Fibroblast of the aortic adventitia (primary cell): Measurements from ENCODE around the gene PKDCC. TPM values are rescaled to one million over a fixed set of nuclear protein-coding genes. Genes with fewer than 3 reads are reported as not detected.

Source experiments
- DNase-seq: peaks from one replicate; pipeline ENCODE4 v3.0.0-alpha.2; 2010; ENCODE audit warnings: low read depth
- H3K4me3 ChIP-seq: 2 replicates; pipeline ENCODE4 v1.5.1; 2011; ENCODE audit warnings: low read depth, mild to moderate bottlenecking, control low read depth, low read length, moderate library complexity
- total RNA-seq: library from RNA; depleted of rRNA; stranded (reverse); fragments of >200 nt; gene quantifications from 2 replicates; pipeline ENCODE4 v1.2.3, GENCODE V29; 2012; ENCODE audit warnings: low replicate concordance
- TF ChIP-seq, protein P1 (sequence below): IDR thresholded peaks from 2 replicates; pipeline ENCODE4 v1.5.1; 2011; ENCODE audit warnings: mild to moderate bottlenecking, low read length, control low read depth, inconsistent platforms; ENCODE audit not compliant: insufficient read depth

The PKDCC gene
- total RNA-seq, 1 donor, result 19.7 TPM

DNA sequence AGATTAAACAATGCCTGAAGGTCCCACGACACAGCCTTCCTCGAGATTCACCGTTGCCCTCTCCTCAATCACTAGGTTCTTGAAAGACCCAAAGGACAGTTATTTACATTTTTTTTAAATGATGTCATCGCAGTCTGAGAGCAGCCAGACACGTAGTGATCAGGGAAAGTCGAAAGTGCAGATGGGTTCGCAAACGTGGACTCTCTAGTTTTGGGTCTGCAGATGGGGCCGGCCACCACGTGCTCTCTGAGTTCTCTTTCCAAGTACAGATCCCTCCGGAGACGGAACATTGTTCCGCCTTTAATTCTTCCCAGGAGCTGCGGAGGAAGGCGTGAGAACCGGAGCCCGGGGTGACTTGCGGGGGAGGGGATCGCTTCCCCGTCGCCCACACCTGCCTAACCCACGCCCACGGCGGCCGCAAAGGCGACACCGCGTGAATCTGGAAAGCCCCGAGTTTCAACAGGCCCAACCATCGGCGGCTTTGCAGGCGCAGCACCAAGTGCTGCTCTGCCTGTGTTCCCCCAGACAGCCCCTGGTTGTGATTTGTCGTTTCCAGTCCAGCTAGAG is 54.3 kb downstream of the PKDCC start:
- H3K4me3 ChIP-seq, result no peak overlapping the region
- TF ChIP-seq, protein P1, sequence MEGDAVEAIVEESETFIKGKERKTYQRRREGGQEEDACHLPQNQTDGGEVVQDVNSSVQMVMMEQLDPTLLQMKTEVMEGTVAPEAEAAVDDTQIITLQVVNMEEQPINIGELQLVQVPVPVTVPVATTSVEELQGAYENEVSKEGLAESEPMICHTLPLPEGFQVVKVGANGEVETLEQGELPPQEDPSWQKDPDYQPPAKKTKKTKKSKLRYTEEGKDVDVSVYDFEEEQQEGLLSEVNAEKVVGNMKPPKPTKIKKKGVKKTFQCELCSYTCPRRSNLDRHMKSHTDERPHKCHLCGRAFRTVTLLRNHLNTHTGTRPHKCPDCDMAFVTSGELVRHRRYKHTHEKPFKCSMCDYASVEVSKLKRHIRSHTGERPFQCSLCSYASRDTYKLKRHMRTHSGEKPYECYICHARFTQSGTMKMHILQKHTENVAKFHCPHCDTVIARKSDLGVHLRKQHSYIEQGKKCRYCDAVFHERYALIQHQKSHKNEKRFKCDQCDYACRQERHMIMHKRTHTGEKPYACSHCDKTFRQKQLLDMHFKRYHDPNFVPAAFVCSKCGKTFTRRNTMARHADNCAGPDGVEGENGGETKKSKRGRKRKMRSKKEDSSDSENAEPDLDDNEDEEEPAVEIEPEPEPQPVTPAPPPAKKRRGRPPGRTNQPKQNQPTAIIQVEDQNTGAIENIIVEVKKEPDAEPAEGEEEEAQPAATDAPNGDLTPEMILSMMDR, result no peak
- DNase-seq, result peak; percentile 74

DNA sequence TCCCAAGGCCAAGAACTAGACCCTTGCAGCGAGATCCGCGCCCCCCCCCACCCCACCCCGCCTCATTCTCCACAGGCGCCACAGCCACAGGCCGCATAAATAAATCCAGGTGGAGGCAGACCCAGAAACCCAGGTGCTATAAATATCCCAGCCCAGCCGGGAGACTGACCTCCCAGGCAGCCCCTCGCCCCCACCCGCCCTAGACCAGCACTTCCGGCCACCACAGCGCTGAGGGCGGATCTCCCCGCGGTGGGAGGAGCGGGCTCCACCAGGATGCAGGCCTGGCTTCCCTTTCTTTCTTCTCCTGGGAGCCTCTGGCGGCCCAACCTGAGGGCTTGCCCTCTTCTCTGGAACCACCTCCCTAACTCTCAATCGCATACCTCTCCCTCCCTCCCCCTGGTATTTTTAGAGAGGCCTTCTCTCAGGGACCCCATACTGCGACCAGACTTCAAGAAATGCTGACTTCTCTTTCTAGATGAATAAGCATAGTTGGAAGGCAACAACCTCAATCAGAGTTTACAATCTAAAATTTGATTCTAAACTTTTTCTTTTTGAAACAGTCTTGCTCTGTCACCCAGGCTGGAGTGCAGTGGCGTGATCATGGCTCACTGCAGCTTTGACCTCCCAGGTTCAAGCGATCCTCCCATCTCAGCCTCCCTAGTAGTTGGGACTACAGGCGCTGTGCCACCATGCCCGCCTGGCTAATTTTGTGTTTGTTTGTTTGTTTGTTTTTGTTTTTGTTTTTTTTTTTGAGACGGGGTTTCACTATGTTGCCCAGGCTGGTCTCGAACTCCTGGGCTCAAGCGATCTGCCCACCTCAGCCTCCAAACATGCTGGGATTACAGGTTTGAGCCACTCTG is 55.0 kb downstream of the PKDCC start:
- TF ChIP-seq, protein P1, result no peak
- no peak overlapping the region for H3K4me3 ChIP-seq
- DNase-seq, result no peak

DNA sequence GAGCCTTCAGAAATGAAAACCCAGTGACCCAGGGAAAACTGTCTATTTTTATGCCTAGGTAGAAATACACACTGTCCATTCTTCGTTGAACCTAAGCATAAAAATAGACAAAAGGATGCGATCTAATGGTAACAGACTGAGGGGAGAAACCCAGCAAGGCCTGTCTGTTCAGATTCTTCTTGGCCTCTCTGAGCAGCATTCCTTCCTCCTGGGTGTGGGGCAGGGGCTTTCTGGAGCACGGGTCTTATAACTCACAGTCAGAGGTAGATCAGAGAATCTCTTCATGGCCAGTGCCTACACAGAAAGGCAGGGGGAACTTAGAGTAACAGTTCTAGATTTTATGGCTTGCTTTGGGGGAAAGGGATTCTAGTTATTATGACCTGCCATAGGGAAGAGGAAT is 56.0 kb downstream of the PKDCC start:
- no peak overlapping the region for H3K4me3 ChIP-seq
- no peak for DNase-seq
- TF ChIP-seq, protein P1, result no peak

DNA sequence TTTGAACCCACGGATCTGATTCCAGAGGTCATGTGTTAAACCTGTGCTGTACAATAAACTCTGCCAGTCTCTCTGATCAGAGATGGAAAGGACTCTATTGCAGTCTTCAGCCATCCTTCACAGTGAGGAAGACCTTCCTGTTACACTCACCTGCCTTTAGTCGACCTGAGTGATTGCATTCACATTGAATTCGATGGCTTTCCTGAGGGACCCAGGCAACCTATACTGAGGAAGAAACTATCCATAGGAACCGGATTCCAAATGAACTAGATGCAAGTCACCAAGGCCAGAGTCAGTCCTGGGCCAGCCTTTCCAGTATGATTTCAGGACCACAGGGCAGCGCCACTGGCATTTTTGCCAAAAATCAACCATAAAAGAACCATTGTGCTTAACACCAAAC is 56.8 kb downstream of the PKDCC start:
- DNase-seq, result no peak
- H3K4me3 ChIP-seq, result no peak overlapping the region
- TF ChIP-seq, protein P1, result no peak

DNA sequence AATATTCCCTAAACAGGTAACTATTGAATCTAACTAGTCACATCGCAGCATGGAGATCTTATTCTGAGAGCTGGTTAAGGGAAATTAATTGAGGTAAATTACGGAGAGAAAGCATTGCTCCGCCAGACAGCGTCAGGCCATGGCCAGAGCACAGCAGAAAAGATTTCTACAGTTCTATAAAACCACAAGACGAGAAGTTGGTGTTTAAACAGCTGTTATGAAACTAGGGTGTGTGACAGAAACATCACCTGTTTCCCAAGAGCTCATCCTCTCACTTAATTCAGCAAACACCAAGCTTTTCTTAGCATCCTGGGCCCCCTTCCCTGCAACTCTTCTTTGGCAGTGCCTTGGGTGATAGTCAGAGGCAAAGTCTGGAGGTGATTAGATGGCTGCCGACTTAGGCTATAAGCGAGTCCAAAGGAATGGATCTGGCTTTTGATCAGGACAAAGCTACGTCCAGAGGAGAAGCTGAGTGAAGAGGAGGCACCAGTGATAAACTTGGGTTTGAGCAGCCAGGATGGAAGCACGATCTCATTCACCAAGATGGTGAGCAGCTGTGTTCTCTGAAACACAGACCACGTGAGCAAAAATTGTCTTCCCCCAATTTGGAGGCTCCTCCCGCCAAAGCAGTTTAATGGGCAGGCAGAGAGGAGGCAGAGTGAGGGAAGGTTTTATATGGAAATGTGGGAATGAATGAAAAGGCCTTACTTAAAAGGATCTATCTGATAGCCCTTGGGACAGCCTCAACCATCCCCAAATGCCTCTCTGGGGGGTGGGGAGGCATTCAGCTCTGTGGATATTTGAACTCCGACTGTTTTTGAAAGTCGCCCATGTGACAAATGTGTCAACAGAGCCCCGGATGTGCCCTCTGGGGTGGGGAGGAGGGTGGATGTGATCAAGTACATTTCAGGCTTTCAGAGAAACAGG is 57.8 kb downstream of the PKDCC start:
- TF ChIP-seq, protein P1, result no peak
- no peak for DNase-seq
- H3K4me3 ChIP-seq, result no peak overlapping the region

DNA sequence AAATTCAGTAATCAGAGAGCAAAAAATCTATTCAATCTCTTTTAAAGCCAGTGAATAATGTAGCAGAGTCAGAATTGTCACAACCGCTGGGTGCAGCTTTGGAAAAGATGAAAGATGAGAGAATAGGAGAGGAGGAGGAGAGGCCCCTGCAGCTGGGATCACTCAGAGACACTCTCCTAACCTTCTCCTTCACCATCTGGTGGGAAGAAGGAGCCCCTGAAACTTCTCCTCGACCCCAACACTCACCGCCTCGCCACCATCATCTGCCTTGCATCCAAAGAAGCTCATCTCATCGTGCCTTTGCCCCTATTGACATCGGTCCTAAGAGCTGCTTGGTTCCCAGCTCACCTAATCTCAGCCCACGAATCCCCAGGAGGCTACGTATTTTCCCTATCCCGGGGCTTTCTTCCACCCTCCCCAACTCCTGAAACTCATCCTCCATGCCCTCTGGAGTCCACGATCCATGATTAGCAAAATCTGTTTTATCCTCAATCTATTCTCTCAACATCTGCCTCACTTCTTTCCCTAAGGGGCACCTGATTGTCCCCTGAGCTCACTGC is 58.5 kb downstream of the PKDCC start:
- no peak for DNase-seq
- TF ChIP-seq, protein P1, result no peak
- H3K4me3 ChIP-seq, result no peak overlapping the region
